GM12878 (cell line): ENCODE results near the gene KLF15.

Source experiments
- CEBPB ChIP-seq, 2 experiments: fragments of 150-350 bp in 1 of 2; IDR thresholded peaks; 2 replicates each; pipeline ENCODE4 v1.6.1; 2012 to 2014; ENCODE audit warnings: low read depth in 2 of 2, low read length in 2 of 2, borderline replicate concordance in 1 of 2, inconsistent platforms in 1 of 2
- CREB1 ChIP-seq: IDR thresholded peaks from 2 replicates; pipeline ENCODE4 v1.6.1; 2012; ENCODE audit warnings: low read depth, mild to moderate bottlenecking, inconsistent platforms
- EZH2 ChIP-seq: IDR thresholded peaks from 2 replicates; pipeline ENCODE4 v1.6.1; 2012; ENCODE audit warnings: low read depth, mild to moderate bottlenecking, control low read depth, inconsistent platforms, low read length, borderline replicate concordance; ENCODE audit not compliant: control insufficient read depth
- MAX ChIP-seq: IDR thresholded peaks from 2 replicates; pipeline ENCODE4 v1.6.1; 2012; ENCODE audit warnings: low read depth, low read length, improper control_type of control experiment
- POLR2AphosphoS5 ChIP-seq: IDR thresholded peaks from 2 replicates; pipeline ENCODE4 v1.6.1; 2011; ENCODE audit warnings: mild to moderate bottlenecking, low read length, inconsistent platforms
- SP1 ChIP-seq: IDR thresholded peaks from one replicate; pipeline ENCODE4 v1.6.1; 2011; ENCODE audit warnings: low read depth, low read length
- TBL1XR1 ChIP-seq: IDR thresholded peaks from 2 replicates; pipeline ENCODE4 v1.6.1; 2012; ENCODE audit warnings: low read depth, low read length, improper control_type of control experiment
- YY1 ChIP-seq: IDR thresholded peaks from 2 replicates; pipeline ENCODE4 v1.6.1; 2011; ENCODE audit warnings: low read depth, mild to moderate bottlenecking, low read length
- ZNF24 ChIP-seq: fragments of 450-650 bp; IDR thresholded peaks from 2 replicates; pipeline ENCODE4 v1.6.1; 2017; ENCODE audit warnings: antibody characterized with exemption, mild to moderate bottlenecking
- TF ChIP-seq, protein P1 (sequence below): fragments of 450-650 bp; IDR thresholded peaks from 2 replicates; pipeline ENCODE4 v1.6.1; 2018; ENCODE audit warnings: borderline replicate concordance, mild to moderate bottlenecking; ENCODE audit not compliant: partially characterized antibody
- TF ChIP-seq, protein P2 (sequence below), 3 experiments: IDR thresholded peaks in 2 of 3; conservative IDR thresholded peaks in 1 of 3; 2 replicates each; pipeline ENCODE4 v1.5.1; 2011; ENCODE audit warnings: low read depth in 3 of 3, low read length in 3 of 3, mild to moderate bottlenecking in 3 of 3, control low read depth in 2 of 3, moderate library complexity in 2 of 3, inconsistent platforms in 1 of 3, mixed read lengths in 1 of 3; ENCODE audit not compliant: control insufficient read depth in 2 of 3, insufficient read depth in 1 of 3; ENCODE audit errors: extremely low read depth in 1 of 3

DNA sequence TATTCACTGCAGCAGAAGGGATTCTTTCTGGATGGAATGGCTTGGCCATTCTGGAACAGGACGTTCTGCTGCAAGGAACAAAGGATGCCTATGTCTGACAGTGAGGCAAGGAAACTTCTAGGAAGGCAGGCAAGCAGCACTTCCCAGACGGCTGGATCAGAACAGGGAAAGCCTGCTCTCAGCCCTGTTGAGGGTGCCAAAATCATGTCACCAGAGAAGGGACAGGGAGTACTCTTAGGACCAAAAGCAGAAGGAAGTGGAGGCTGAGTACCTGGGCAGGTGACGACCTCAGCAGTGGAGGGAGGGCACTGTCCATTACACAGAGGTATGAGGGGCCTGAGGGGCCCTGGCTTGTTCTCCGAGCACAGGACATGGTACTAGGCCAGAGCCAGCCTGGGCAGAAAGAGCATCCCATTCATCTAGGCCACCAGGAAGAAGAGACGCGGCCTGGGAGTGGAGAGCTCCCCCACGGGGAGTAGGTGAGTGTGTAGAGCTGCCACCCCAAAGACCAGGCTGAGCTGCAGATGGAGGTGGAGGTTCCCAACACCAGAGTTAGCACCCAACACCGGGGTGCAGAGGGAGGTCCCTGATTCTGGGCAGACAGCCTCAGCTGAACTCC, 9.6 kb downstream of the KLF15 start:
- TF ChIP-seq MAX (no peak), EZH2 (no peak), TBL1XR1 (no peak), CEBPB (IDR thresholded peaks at IDR 0.05; ENCODE audit: borderline replicate concordance in 1 of 2, low read depth in 2 of 2, low read length in 2 of 2) (no peak), YY1 (no peak), ZNF24 (no peak), POLR2AphosphoS5 (no peak), SP1 (no peak), CREB1 (no peak)
- TF ChIP-seq, protein P1, sequence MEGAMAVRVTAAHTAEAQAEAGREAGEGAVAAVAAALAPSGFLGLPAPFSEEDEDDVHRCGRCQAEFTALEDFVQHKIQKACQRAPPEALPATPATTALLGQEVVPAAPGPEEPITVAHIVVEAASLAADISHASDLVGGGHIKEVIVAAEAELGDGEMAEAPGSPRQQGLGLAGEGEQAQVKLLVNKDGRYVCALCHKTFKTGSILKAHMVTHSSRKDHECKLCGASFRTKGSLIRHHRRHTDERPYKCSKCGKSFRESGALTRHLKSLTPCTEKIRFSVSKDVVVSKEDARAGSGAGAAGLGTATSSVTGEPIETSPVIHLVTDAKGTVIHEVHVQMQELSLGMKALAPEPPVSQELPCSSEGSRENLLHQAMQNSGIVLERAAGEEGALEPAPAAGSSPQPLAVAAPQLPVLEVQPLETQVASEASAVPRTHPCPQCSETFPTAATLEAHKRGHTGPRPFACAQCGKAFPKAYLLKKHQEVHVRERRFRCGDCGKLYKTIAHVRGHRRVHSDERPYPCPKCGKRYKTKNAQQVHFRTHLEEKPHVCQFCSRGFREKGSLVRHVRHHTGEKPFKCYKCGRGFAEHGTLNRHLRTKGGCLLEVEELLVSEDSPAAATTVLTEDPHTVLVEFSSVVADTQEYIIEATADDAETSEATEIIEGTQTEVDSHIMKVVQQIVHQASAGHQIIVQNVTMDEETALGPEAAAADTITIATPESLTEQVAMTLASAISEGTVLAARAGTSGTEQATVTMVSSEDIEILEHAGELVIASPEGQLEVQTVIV: no peak
- TF ChIP-seq, protein P2, sequence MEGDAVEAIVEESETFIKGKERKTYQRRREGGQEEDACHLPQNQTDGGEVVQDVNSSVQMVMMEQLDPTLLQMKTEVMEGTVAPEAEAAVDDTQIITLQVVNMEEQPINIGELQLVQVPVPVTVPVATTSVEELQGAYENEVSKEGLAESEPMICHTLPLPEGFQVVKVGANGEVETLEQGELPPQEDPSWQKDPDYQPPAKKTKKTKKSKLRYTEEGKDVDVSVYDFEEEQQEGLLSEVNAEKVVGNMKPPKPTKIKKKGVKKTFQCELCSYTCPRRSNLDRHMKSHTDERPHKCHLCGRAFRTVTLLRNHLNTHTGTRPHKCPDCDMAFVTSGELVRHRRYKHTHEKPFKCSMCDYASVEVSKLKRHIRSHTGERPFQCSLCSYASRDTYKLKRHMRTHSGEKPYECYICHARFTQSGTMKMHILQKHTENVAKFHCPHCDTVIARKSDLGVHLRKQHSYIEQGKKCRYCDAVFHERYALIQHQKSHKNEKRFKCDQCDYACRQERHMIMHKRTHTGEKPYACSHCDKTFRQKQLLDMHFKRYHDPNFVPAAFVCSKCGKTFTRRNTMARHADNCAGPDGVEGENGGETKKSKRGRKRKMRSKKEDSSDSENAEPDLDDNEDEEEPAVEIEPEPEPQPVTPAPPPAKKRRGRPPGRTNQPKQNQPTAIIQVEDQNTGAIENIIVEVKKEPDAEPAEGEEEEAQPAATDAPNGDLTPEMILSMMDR (IDR thresholded peaks at IDR 0.05 in 2 of 3, conservative IDR thresholded peaks at IDR 0.05 in 1 of 3; ENCODE audit: control insufficient read depth in 2 of 3, extremely low read depth in 1 of 3, insufficient read depth in 1 of 3, low read depth in 3 of 3, low read length in 3 of 3): no peak
